H1 (cell line): ENCODE data around the gene LRTM2. TPM values are rescaled to one million over a fixed set of nuclear protein-coding genes. Genes with fewer than 3 reads are reported as not detected.

Experiments used
- CTCF ChIA-PET: fragments of 300-600 bp; sonication (Branson Sonifier 250); formaldehyde crosslinking; loops from one replicate; lab custom pipeline; 2021; ENCODE audit not compliant: partially characterized antibody; lab: Charles Lee
- POLR2A ChIA-PET: fragments of 300-600 bp; sonication (Branson Sonifier 250); formaldehyde crosslinking; loops from one replicate; lab custom pipeline; 2021; ENCODE audit warnings: inconsistent platforms; ENCODE audit not compliant: partially characterized antibody; lab: Charles Lee
- DNase-seq, 2 experiments: peaks; one replicate each; pipeline versions ENCODE4 v3.0.0 to v3.0.0-alpha.2; 2010 to 2022; ENCODE audit warnings: low spot score in 2 of 2, low read depth in 1 of 2, mixed read lengths in 1 of 2
- FAIRE-seq: peaks from 2 replicates; lab custom pipeline; 2011; peaks lifted over from hg19 to GRCh38; lab: Jason Lieb, UNC
- H2AFZ ChIP-seq: 2 replicates; pipeline ENCODE4 v1.8.1; 2012; ENCODE audit warnings: low read length, inconsistent platforms
- H2AK5ac ChIP-seq: 2 replicates; pipeline ENCODE4 v1.6.1; 2013; ENCODE audit warnings: low read depth, low read length
- H2BK120ac ChIP-seq: replicated peaks from 2 replicates; pipeline ENCODE3; 2013; ENCODE audit warnings: low read depth, low read length, inconsistent platforms
- H2BK12ac ChIP-seq: 2 replicates; pipeline ENCODE4 v1.6.1; 2013; ENCODE audit warnings: low read depth, low read length
- H2BK15ac ChIP-seq: 2 replicates; pipeline ENCODE4 v1.6.1; 2013; ENCODE audit warnings: low read length
- H2BK20ac ChIP-seq: 2 replicates; pipeline ENCODE4 v1.6.1; 2013; ENCODE audit warnings: low read length
- H2BK5ac ChIP-seq: 2 replicates; pipeline ENCODE4 v1.6.1; 2013; ENCODE audit warnings: low read depth, low read length
- H3K14ac ChIP-seq: 2 replicates; pipeline ENCODE4 v1.6.1; 2013; ENCODE audit warnings: inconsistent platforms; ENCODE audit not compliant: insufficient read length
- H3K18ac ChIP-seq: 2 replicates; pipeline ENCODE4 v1.6.1; 2013; ENCODE audit warnings: low read length; ENCODE audit errors: extremely low read depth
- H3K23ac ChIP-seq: 2 replicates; pipeline ENCODE4 v1.6.1; 2013; ENCODE audit warnings: inconsistent platforms; ENCODE audit not compliant: insufficient read length
- H3K23me2 ChIP-seq: 2 replicates; pipeline ENCODE4 v1.6.1; 2013; ENCODE audit warnings: low read depth, low read length
- H3K27ac ChIP-seq: 2 replicates; pipeline ENCODE4 v1.6.1; 2011; ENCODE audit warnings: low read depth, low read length, inconsistent platforms
- H3K27me3 ChIP-seq, 4 experiments: replicated peaks in 1 of 4; 1 replicate in 1 of 4; 2 replicates in 3 of 4; pipeline versions ENCODE4 v1.6.1 to v1.8.1; 2011 to 2013; ENCODE audit warnings: low read length in 3 of 4, mild to moderate bottlenecking in 3 of 4, inconsistent platforms in 2 of 4, mixed read lengths in 2 of 4, moderate library complexity in 1 of 4; ENCODE audit not compliant: control insufficient read depth in 3 of 4, insufficient read depth in 3 of 4; ENCODE audit errors: extremely low read depth in 1 of 4
- H3K36me3 ChIP-seq, 4 experiments: 2 replicates each; pipeline versions ENCODE4 v1.6.1 to v1.8.1; 2011 to 2013; ENCODE audit warnings: mild to moderate bottlenecking in 4 of 4, low read length in 3 of 4, moderate library complexity in 2 of 4, control low read depth in 1 of 4, inconsistent platforms in 1 of 4; ENCODE audit not compliant: insufficient read depth in 4 of 4, control insufficient read depth in 2 of 4
- H3K4ac ChIP-seq: replicated peaks from 2 replicates; pipeline ENCODE3; 2013; ENCODE audit warnings: low read length, low read depth, mixed read lengths, inconsistent platforms; ENCODE audit not compliant: insufficient read length
- H3K4me1 ChIP-seq, 4 experiments: replicated peaks in 1 of 4; 1 replicate in 1 of 4; 2 replicates in 3 of 4; pipeline versions ENCODE4 v1.6.1 to v1.8.1; 2011 to 2013; ENCODE audit warnings: low read length in 3 of 4, inconsistent platforms in 2 of 4, mixed read lengths in 1 of 4; ENCODE audit not compliant: insufficient read depth in 4 of 4, control insufficient read depth in 3 of 4
- H3K4me2 ChIP-seq, 2 experiments: 2 replicates each; pipeline versions ENCODE4 v1.6.1 to v1.8.1; 2011 to 2013; ENCODE audit warnings: low read depth in 2 of 2, low read length in 2 of 2, control low read depth in 1 of 2, inconsistent platforms in 1 of 2, mild to moderate bottlenecking in 1 of 2; ENCODE audit not compliant: insufficient read depth in 1 of 2
- H3K4me3 ChIP-seq, 4 experiments: fragments of 200-600, 300-600 bp in 1 of 4; sonication (generic), shearing (Covaris generic), sonication (Bioruptor Twin) in 1 of 4; 2 replicates each; pipeline versions ENCODE4 v1.5.1 to v1.8.1; 2011 to 2016; ENCODE audit warnings: low read length in 4 of 4, low read depth in 3 of 4, control low read depth in 2 of 4, inconsistent platforms in 2 of 4, mild to moderate bottlenecking in 2 of 4, mixed read lengths in 1 of 4, moderate library complexity in 1 of 4; ENCODE audit not compliant: insufficient read depth in 2 of 4; ENCODE audit errors: extremely low read depth in 1 of 4
- H3K56ac ChIP-seq: replicated peaks from 2 replicates; pipeline ENCODE3; 2013; ENCODE audit warnings: low read depth, mild to moderate bottlenecking, mixed read lengths, low read length, inconsistent platforms; ENCODE audit not compliant: insufficient read length
- H3K79me1 ChIP-seq: 2 replicates; pipeline ENCODE4 v1.6.1; 2013; ENCODE audit warnings: low read depth, low read length, control low read depth
- H3K79me2 ChIP-seq, 2 experiments: 2 replicates each; pipeline versions ENCODE4 v1.6.1 to v1.8.1; 2012 to 2013; ENCODE audit warnings: low read length in 2 of 2, mild to moderate bottlenecking in 2 of 2, inconsistent platforms in 1 of 2; ENCODE audit not compliant: insufficient read depth in 2 of 2, control insufficient read depth in 1 of 2
- H3K9ac ChIP-seq, 4 experiments: replicated peaks in 1 of 4; 1 replicate in 1 of 4; 2 replicates in 3 of 4; pipeline versions ENCODE4 v1.6.1 to v1.8.1; 2011 to 2013; ENCODE audit warnings: low read depth in 3 of 4, low read length in 3 of 4, control low read depth in 2 of 4, mild to moderate bottlenecking in 2 of 4, moderate library complexity in 2 of 4, inconsistent platforms in 1 of 4; ENCODE audit errors: extremely low read depth in 1 of 4
- H3K9me3 ChIP-seq, 2 experiments: 2 replicates each; pipeline versions ENCODE4 v1.6.1 to v1.8.1; 2012 to 2013; ENCODE audit warnings: mild to moderate bottlenecking in 2 of 2, moderate library complexity in 2 of 2, control low read depth in 1 of 2, inconsistent platforms in 1 of 2, low read depth in 1 of 2, low read length in 1 of 2, mixed read lengths in 1 of 2; ENCODE audit not compliant: insufficient read depth in 2 of 2
- H4K20me1 ChIP-seq, 2 experiments: replicated peaks in 1 of 2; 2 replicates each; pipeline versions ENCODE3 to v1.8.1; 2011 to 2013; ENCODE audit warnings: inconsistent platforms in 2 of 2, low read length in 2 of 2, mild to moderate bottlenecking in 1 of 2; ENCODE audit not compliant: insufficient read depth in 2 of 2, control insufficient read depth in 1 of 2
- H4K5ac ChIP-seq: 2 replicates; pipeline ENCODE4 v1.6.1; 2013; ENCODE audit warnings: low read length, low read depth, mixed read lengths, inconsistent platforms; ENCODE audit not compliant: insufficient read length
- H4K8ac ChIP-seq: 2 replicates; pipeline ENCODE4 v1.8.0; 2013; ENCODE audit warnings: mild to moderate bottlenecking, moderate library complexity, low read length, inconsistent platforms; ENCODE audit not compliant: insufficient read depth; ENCODE audit errors: extremely low read depth
- H4K91ac ChIP-seq: replicated peaks from 2 replicates; pipeline ENCODE3; 2013; ENCODE audit warnings: low read length, mixed read lengths, inconsistent platforms; ENCODE audit not compliant: insufficient read length
- ATF3 ChIP-seq: IDR thresholded peaks from 2 replicates; pipeline ENCODE4 v1.6.1; 2011; ENCODE audit warnings: low read depth, mild to moderate bottlenecking, low read length; ENCODE audit not compliant: insufficient read depth
- BACH1 ChIP-seq: IDR thresholded peaks from 2 replicates; pipeline ENCODE4 v1.6.1; 2012; ENCODE audit warnings: low read length, improper control_type of control experiment
- CHD1 ChIP-seq: IDR thresholded peaks from 2 replicates; pipeline ENCODE4 v1.6.1; 2012; ENCODE audit warnings: low read depth, low read length, improper control_type of control experiment
- CREB1 ChIP-seq: IDR thresholded peaks from 2 replicates; pipeline ENCODE4 v1.6.1; 2012; ENCODE audit warnings: inconsistent platforms
- MAX ChIP-seq: IDR thresholded peaks from 2 replicates; pipeline ENCODE4 v1.6.1; 2012; ENCODE audit warnings: inconsistent platforms
- RAD21 ChIP-seq, 2 experiments: IDR thresholded peaks in 1 of 2; conservative IDR thresholded peaks in 1 of 2; 2 replicates each; pipeline ENCODE4 v1.6.1; 2011; ENCODE audit warnings: low read depth in 2 of 2, low read length in 2 of 2, improper control_type of control experiment in 1 of 2, inconsistent platforms in 1 of 2, mild to moderate bottlenecking in 1 of 2, moderate library complexity in 1 of 2
- SP4 ChIP-seq: IDR thresholded peaks from 2 replicates; pipeline ENCODE4 v1.6.1; 2012; ENCODE audit warnings: low read length, inconsistent platforms
- TAF7 ChIP-seq: optimal IDR thresholded peaks from 2 replicates; pipeline ENCODE3; 2011; ENCODE audit warnings: low read depth, mild to moderate bottlenecking, inconsistent platforms, low read length, moderate library complexity, borderline replicate concordance
- TCF12 ChIP-seq: IDR thresholded peaks from 2 replicates; pipeline ENCODE4 v1.6.1; 2011; ENCODE audit warnings: low read depth, mild to moderate bottlenecking, low read length
- TEAD4 ChIP-seq: IDR thresholded peaks from 2 replicates; pipeline ENCODE4 v1.6.1; 2012; ENCODE audit warnings: low read depth, low read length, inconsistent platforms, mixed read lengths
- WGBS, 2 experiments: shearing (Covaris generic) in 1 of 2; methylation state at CpG; one replicate each; pipeline versions ENCODE4 v1.1.6 to v1.1.7; 2013 to 2015; ENCODE audit warnings: low lambda C conversion rate in 2 of 2, mixed read lengths in 2 of 2, inconsistent platforms in 1 of 2, low coverage in 1 of 2, missing lambda C conversion rate in 1 of 2; ENCODE audit not compliant: insufficient replicate concordance in 2 of 2, insufficient coverage in 1 of 2, insufficient read length in 1 of 2; ENCODE audit errors: extremely low coverage in 1 of 2, missing lambda C conversion rate in 1 of 2; 5-methylcytosine and 5-hydroxymethylcytosine counted together
- polyA plus RNA-seq, 7 experiments: library from polyadenylated mRNA; depleted of rRNA in 3 of 7; stranded (reverse) in 5 of 7; unstranded in 2 of 7; fragments of >200 nt in 5 of 7; fragments of 200-250 nt in 2 of 7; gene quantifications; 1 replicate in 5 of 7; 2 replicates in 1 of 7; 4 replicates in 1 of 7; pipeline versions ENCODE4 v1.2.1 to v1.2.3, GENCODE V29; 2011 to 2013; ENCODE audit warnings: missing spikeins in 2 of 7, mixed read lengths in 2 of 7
- total RNA-seq: library from RNA; stranded (reverse); fragmentation: NEBNext Ultra II Directional; extraction: Animal tissue kit (Norgen Biotek cat#: 25700); gene quantifications from 2 replicates; pipeline ENCODE4 v1.2.1, GENCODE V29; 2021

The LRTM2 gene
- total and polyA plus RNA-seq, 2 of the 8 experiments (the other 6 are each of a cell fraction or from before 2014, with no cell fraction given): 0.06 TPM; not detected in 1

- Histone ChIP-seq H2AK5ac (no peak overlapping the region), H4K91ac (no peak overlapping the region), H3K4me3 (no peak overlapping the region), H2BK12ac (no peak overlapping the region), H4K8ac (no peak overlapping the region), H3K4me1 (peaks cover 0 to 2% (median 0%) of the 10 kb centered on the region in 4 experiments; a peak in 1 of 7 replicates), H3K18ac (no peak overlapping the region), H2BK20ac (no peak overlapping the region), H3K27ac (no peak overlapping the region), H4K20me1 (peaks cover 0 to 2% of the 10 kb centered on the region in 2 experiments), H4K5ac (no peak overlapping the region), H3K14ac (no peak overlapping the region), H2BK15ac (no peak overlapping the region), H3K79me2 (no peaks in the 10 kb centered on the region), H2BK5ac (no peak overlapping the region), H2BK120ac (no peak overlapping the region), H3K4ac (no peak overlapping the region), H3K23me2 (no peaks in the 10 kb centered on the region; the same call in 1 of the 2 replicates), H3K23ac (no peak overlapping the region), H3K36me3 (no peaks in the 10 kb centered on the region), H3K27me3 (no peaks in the 10 kb centered on the region; a peak in 1 of 7 replicates), H3K4me2 (no peak overlapping the region), H3K79me1 (no peaks in the 10 kb centered on the region), H3K9ac (no peak overlapping the region), H3K9me3 (peaks cover 0 to 3% of the 10 kb centered on the region in 2 experiments; a peak in 1 of 4 replicates), H2AFZ (no peak overlapping the region), H3K56ac (no peak overlapping the region)
- POLR2A ChIA-PET: no interaction called here
- WGBS, 2 experiments: 80% methylated on average over 6 of the region's 6 CpGs; no CpG with 5 or more reads in 1 of the 2 experiments
- CTCF ChIA-PET: interaction anchor here (0.7 to 1.7 kb wide), 3 partner anchors 11 to 128 kb away, joined by 4 to 5 read pairs (median 4); no protein-coding TSS in a partner anchor
- FAIRE-seq: no peak
- DNase-seq: no peak
- TF ChIP-seq TEAD4 (no peak), ATF3 (no peak), CHD1 (no peak), CREB1 (no peak), SP4 (no peak), MAX (no peak), BACH1 (no peak), TAF7 (no peak), TCF12 (no peak), RAD21 (IDR thresholded peaks at IDR 0.05 in 1 of 2, conservative IDR thresholded peaks at IDR 0.05 in 1 of 2; ENCODE audit: low read depth in 2 of 2, low read length in 2 of 2) (no peak)
Measured at GRCh38 chr12:1811948-1812291, 8.4 kb upstream of the LRTM2 start.
